H9 (cell line): Measurements from ENCODE around the gene TSNAXIP1. TPM values are rescaled to one million over a fixed set of nuclear protein-coding genes. Genes with fewer than 3 reads are reported as not detected.
A peak's percentile ranks its signal among the peaks of the same experiment; 100 is the strongest.

Experiments
- DNase-seq: peaks from one replicate; pipeline ENCODE4 v3.0.0-alpha.2; 2017
- H2AFZ ChIP-seq: one replicate; pipeline ENCODE4 v1.6.1; 2013; ENCODE audit warnings: mild to moderate bottlenecking, low read length, control low read depth, moderate library complexity
- H2AK5ac ChIP-seq: 2 replicates; pipeline ENCODE4 v1.6.1; 2013; ENCODE audit warnings: low read length, control low read depth, mixed read lengths; ENCODE audit not compliant: insufficient read length
- H2BK120ac ChIP-seq: one replicate; pipeline ENCODE4 v1.6.1; 2013; ENCODE audit warnings: low read depth, mild to moderate bottlenecking, low read length, control low read depth, inconsistent platforms; ENCODE audit not compliant: poor library complexity, severe bottlenecking
- H2BK12ac ChIP-seq: 2 replicates; pipeline ENCODE4 v1.6.1; 2013; ENCODE audit warnings: low read length, control low read depth, mixed read lengths, low read depth; ENCODE audit not compliant: insufficient read length
- H2BK15ac ChIP-seq: 2 replicates; pipeline ENCODE4 v1.6.1; 2013; ENCODE audit warnings: low read depth, low read length, control low read depth
- H2BK20ac ChIP-seq: one replicate; pipeline ENCODE4 v1.6.1; 2013; ENCODE audit warnings: low read depth, mild to moderate bottlenecking, low read length, control low read depth, inconsistent platforms; ENCODE audit not compliant: poor library complexity, severe bottlenecking
- H2BK5ac ChIP-seq: 2 replicates; pipeline ENCODE4 v1.6.1; 2013; ENCODE audit warnings: low read length, control low read depth, mixed read lengths; ENCODE audit not compliant: insufficient read length
- H3K14ac ChIP-seq: 2 replicates; pipeline ENCODE4 v1.6.1; 2013; ENCODE audit warnings: low read length, control low read depth; ENCODE audit not compliant: insufficient read depth
- H3K18ac ChIP-seq: 2 replicates; pipeline ENCODE4 v1.6.1; 2013; ENCODE audit warnings: low read depth, mild to moderate bottlenecking, mixed read lengths, low read length, control low read depth; ENCODE audit not compliant: insufficient read length
- H3K23ac ChIP-seq: 2 replicates; pipeline ENCODE4 v1.6.1; 2013; ENCODE audit warnings: low read length, control low read depth, mixed read lengths, low read depth; ENCODE audit not compliant: insufficient read length
- H3K23me2 ChIP-seq: 2 replicates; pipeline ENCODE4 v1.6.1; 2013; ENCODE audit warnings: low read depth, mild to moderate bottlenecking, mixed read lengths, low read length, control low read depth; ENCODE audit not compliant: insufficient read length, poor library complexity, severe bottlenecking
- H3K27ac ChIP-seq: 2 replicates; pipeline ENCODE4 v1.5.1; 2013; ENCODE audit warnings: low read length, control low read depth, mixed read lengths, low read depth; ENCODE audit not compliant: insufficient read length
- H3K27me3 ChIP-seq: 2 replicates; pipeline ENCODE4 v1.6.1; 2013; ENCODE audit warnings: low read length, control low read depth, inconsistent platforms; ENCODE audit not compliant: insufficient read depth
- H3K4ac ChIP-seq: 2 replicates; pipeline ENCODE4 v1.6.1; 2013; ENCODE audit warnings: low read depth, mild to moderate bottlenecking, control low read depth, inconsistent platforms, low read length, moderate library complexity
- H3K4me1 ChIP-seq: 2 replicates; pipeline ENCODE4 v1.6.1; 2013; ENCODE audit warnings: low read length, control low read depth, inconsistent platforms; ENCODE audit not compliant: insufficient read depth
- H3K4me2 ChIP-seq: 2 replicates; pipeline ENCODE4 v1.6.1; 2013; ENCODE audit warnings: low read length, control low read depth, mixed read lengths; ENCODE audit not compliant: insufficient read length, insufficient read depth
- H3K56ac ChIP-seq: 2 replicates; pipeline ENCODE4 v1.6.1; 2013; ENCODE audit warnings: low read depth, mild to moderate bottlenecking, mixed read lengths, low read length, control low read depth; ENCODE audit not compliant: insufficient read length
- H3K79me1 ChIP-seq: 2 replicates; pipeline ENCODE4 v1.6.1; 2013; ENCODE audit warnings: low read depth, mild to moderate bottlenecking, moderate library complexity, low read length, control low read depth, inconsistent platforms; ENCODE audit not compliant: insufficient read depth, poor library complexity, severe bottlenecking
- H3K79me2 ChIP-seq: 2 replicates; pipeline ENCODE4 v1.6.1; 2013; ENCODE audit warnings: low read length, control low read depth, inconsistent platforms; ENCODE audit not compliant: insufficient read depth
- H3K9ac ChIP-seq: 2 replicates; pipeline ENCODE4 v1.6.1; 2013; ENCODE audit warnings: low read length, control low read depth, mixed read lengths; ENCODE audit not compliant: insufficient read length; ENCODE audit errors: extremely low read depth
- H3K9me3 ChIP-seq: one replicate; pipeline ENCODE4 v1.6.1; 2013; ENCODE audit warnings: low read depth, low read length, inconsistent platforms; ENCODE audit not compliant: control insufficient read depth
- H3T11ph ChIP-seq: one replicate; pipeline ENCODE4 v1.6.1; 2013; ENCODE audit warnings: mild to moderate bottlenecking, low read length, control low read depth, inconsistent platforms
- H4K20me1 ChIP-seq: one replicate; pipeline ENCODE4 v1.6.1; 2013; ENCODE audit not compliant: control insufficient read depth, insufficient read length, insufficient read depth
- H4K5ac ChIP-seq: 2 replicates; pipeline ENCODE4 v1.6.1; 2013; ENCODE audit warnings: low read depth, mild to moderate bottlenecking, mixed read lengths, low read length, control low read depth; ENCODE audit not compliant: insufficient read length
- H4K8ac ChIP-seq: replicated peaks from 2 replicates; pipeline ENCODE4 v1.6.1; 2013; ENCODE audit warnings: low read length, control low read depth, mixed read lengths, low read depth; ENCODE audit not compliant: insufficient read length
- H4K91ac ChIP-seq: 2 replicates; pipeline ENCODE4 v1.6.1; 2013; ENCODE audit warnings: low read depth, mild to moderate bottlenecking, moderate library complexity, mixed read lengths, low read length, control low read depth; ENCODE audit not compliant: insufficient read length
- H3K27ac Mint-ChIP-seq, 3 experiments: 2 replicates in 2 of 3; 3 replicates in 1 of 3; pipeline ENCODE4 v1.8.0; 2020 to 2021; ENCODE audit warnings: mixed read lengths in 3 of 3, mild to moderate bottlenecking in 1 of 3, moderate library complexity in 1 of 3
- H3K27me3 Mint-ChIP-seq: 2 replicates; pipeline ENCODE4 v1.8.0; 2021; ENCODE audit warnings: low read depth, mild to moderate bottlenecking, moderate library complexity, mixed read lengths
- H3K36me3 Mint-ChIP-seq, 3 experiments: 2 replicates in 2 of 3; 3 replicates in 1 of 3; pipeline ENCODE4 v1.8.0; 2020 to 2021; ENCODE audit warnings: low read depth in 3 of 3, mixed read lengths in 3 of 3; ENCODE audit not compliant: insufficient read depth in 1 of 3
- H3K4me1 Mint-ChIP-seq, 2 experiments: 2 replicates each; pipeline ENCODE4 v1.8.0; 2020; ENCODE audit warnings: mixed read lengths in 2 of 2
- H3K4me3 Mint-ChIP-seq, 2 experiments: 2 replicates in 1 of 2; 3 replicates in 1 of 2; pipeline ENCODE4 v1.8.0; 2020 to 2021; ENCODE audit warnings: mild to moderate bottlenecking in 2 of 2, mixed read lengths in 2 of 2, moderate library complexity in 1 of 2
- H3K9me3 Mint-ChIP-seq, 2 experiments: 2 replicates in 1 of 2; 3 replicates in 1 of 2; pipeline ENCODE4 v1.8.0; 2020; ENCODE audit warnings: mild to moderate bottlenecking in 2 of 2, mixed read lengths in 2 of 2, moderate library complexity in 1 of 2
- CTCF ChIP-seq: fragments of 200-600 bp; sonication (generic); conservative IDR thresholded peaks from 3 replicates; pipeline ENCODE4 v1.8.0; 2021; ENCODE audit warnings: antibody characterized with exemption, mild to moderate bottlenecking
- WGBS: extraction: QIAGEN DNeasy Blood & Tissue Kit; methylation state at CpG from one replicate; pipeline ENCODE4 v1.1.7; 2013; ENCODE audit warnings: missing lambda C conversion rate, low lambda C conversion rate, mixed read lengths; ENCODE audit not compliant: insufficient read length; ENCODE audit errors: extremely low coverage; 5-methylcytosine and 5-hydroxymethylcytosine counted together
- long read RNA-seq: library from polyadenylated mRNA; unstranded; transcript quantifications from one replicate; pipeline ENCODE4 v2.0.0, GENCODE V29; 2020
- total RNA-seq: library from RNA; stranded (reverse); gene quantifications from 2 replicates; pipeline ENCODE4 v1.2.1, GENCODE V29; 2021

The TSNAXIP1 gene
- 1.1 and 1.3 TPM in 2 replicates for total RNA-seq
- long read RNA-seq, partial matches to known transcripts: 0 of 6 reads
- long read RNA-seq, other reads (novel, unspliced or antisense): 4 of 6 reads

- Histone ChIP-seq H3K9me3 (no peaks in the 10 kb centered on the region), H3K4ac (no peak within 1 kb of the TSS), H3K56ac (no peak within 1 kb of the TSS), H2AFZ (no peak within 1 kb of the TSS), H3K23me2 (peaks cover 7% of the 10 kb centered on the region), H2BK120ac (no peak within 1 kb of the TSS), H2BK5ac (no peak within 1 kb of the TSS), H3K18ac (peak within 1 kb of the TSS; percentile 52), H2BK12ac (no peak within 1 kb of the TSS), H3K79me2 (peaks cover 2% of the 10 kb centered on the region; the same call in 1 of the 2 replicates), H2BK15ac (no peak within 1 kb of the TSS), H3K23ac (no peak within 1 kb of the TSS), H2AK5ac (no peak within 1 kb of the TSS), H3K27ac (no peak within 1 kb of the TSS), H3K4me1 (0 out of 2 replicates have a peak, but pooled peaks cover 3% of the 10 kb centered on the region), H3K14ac (peak within 1 kb of the TSS; percentile 49; the same call in 1 of the 2 replicates), H2BK20ac (no peak within 1 kb of the TSS), H3K79me1 (peaks cover 3% of the 10 kb centered on the region), H3K9ac (peak within 1 kb of the TSS; percentile 80), H3K4me2 (peak within 1 kb of the TSS; percentile 88), H4K20me1 (no peaks in the 10 kb centered on the region), H4K5ac (no peak within 1 kb of the TSS), H4K91ac (no peak within 1 kb of the TSS), H3T11ph (no peak within 1 kb of the TSS), H4K8ac (no peak within 1 kb of the TSS), H3K27me3 (no peaks in the 10 kb centered on the region)
- peak; percentile 99 for DNase-seq
- H3K4me3 Mint-ChIP-seq: peak within 1 kb of the TSS; percentile 92 to 94
- peaks cover 11 to 32% (median 21%) of the 10 kb centered on the region in 3 experiments; a peak in 6 of 7 replicates for H3K36me3 Mint-ChIP-seq
- no peak for TF ChIP-seq CTCF
- H3K4me1 Mint-ChIP-seq: peaks cover 10 to 14% of the 10 kb centered on the region in 2 experiments
- H3K9me3 Mint-ChIP-seq: no peaks in the 10 kb centered on the region
- H3K27ac Mint-ChIP-seq: peak within 1 kb of the TSS; percentile 91 to 100 (median 99)
- WGBS: no CpG with 5 or more reads among the region's 54 CpGs
- H3K27me3 Mint-ChIP-seq: no peaks in the 10 kb centered on the region
These were observed at the start of gene TSNAXIP1, which contains the start of gene RANBP10 for GRCh38 chr16:67806428-67807147. Gene TSNAXIP1 (plus strand): TSS chr16:67806889. CDS start chr16:67807150, 261 bp downstream. Gene RANBP10 (minus strand): TSS chr16:67806560. CDS start chr16:67806536, 24 bp downstream.
